NCI-H82 treated with DMSO at 0.1 percent for 48 hours (cell line): ENCODE data around the gene SLC35B2.
A peak's percentile ranks its signal among the peaks of the same experiment; 100 is the strongest.
"Not testable (repeated sequence)": the region's sequence is repeated elsewhere in the genome, so short reads cannot be mapped to it uniquely, and the experiment has no call there.

Source experiments
- DNase-seq: peaks from one replicate; lab custom pipeline; 2025; ENCODE audit not compliant: unreplicated experiment; lab: John Stamatoyannopoulos, UW

Gene SLC35B2

GRCh38 chr6:44237021-44237812, 20.1 kb downstream of the SLC35B2 start:
- DNase-seq, result peak; percentile 94

GRCh38 chr6:44235891-44236516, 21.3 kb downstream of the SLC35B2 start:
- no peak for DNase-seq

- no peak for DNase-seq
Measured at GRCh38 chr6:44235269-44235668, 22.1 kb downstream of the SLC35B2 start.

GRCh38 chr6:44234101-44235025, 23.0 kb downstream of the SLC35B2 start:
- peak; percentile 24 for DNase-seq

GRCh38 chr6:44233567-44234100, 23.7 kb downstream of the SLC35B2 start:
- DNase-seq, result no peak

GRCh38 chr6:44232676-44233566, 24.4 kb downstream of the SLC35B2 start:
- DNase-seq, result no peak

- DNase-seq, result not testable (repeated sequence)
Measured at GRCh38 chr6:44231426-44231825, 25.9 kb downstream of the SLC35B2 start.

- DNase-seq, result no peak
Measured at GRCh38 chr6:44230034-44230675, 27.2 kb downstream of the SLC35B2 start.

- no peak for DNase-seq
Measured at GRCh38 chr6:44229376-44230033, 27.8 kb downstream of the SLC35B2 start.

- DNase-seq, result no peak
Measured at GRCh38 chr6:44228836-44229235, 28.5 kb downstream of the SLC35B2 start.

GRCh38 chr6:44228433-44228832, 28.9 kb downstream of the SLC35B2 start:
- DNase-seq, result no peak

GRCh38 chr6:44228031-44228430, 29.3 kb downstream of the SLC35B2 start:
- DNase-seq, result no peak

- no peak for DNase-seq
Measured at GRCh38 chr6:44227148-44227793, 30.1 kb downstream of the SLC35B2 start.

- DNase-seq, result no peak
Measured at GRCh38 chr6:44226368-44227147, 30.8 kb downstream of the SLC35B2 start.

- no peak for DNase-seq
Measured at GRCh38 chr6:44225579-44226325, 31.6 kb downstream of the SLC35B2 start.

- no peak for DNase-seq
Measured at GRCh38 chr6:44224965-44225305, 32.4 kb downstream of the SLC35B2 start.
